MM.1S (cell line): ENCODE data around the gene GPR160.

Source experiments
- DNase-seq: peaks from one replicate; pipeline ENCODE4 v3.0.0-alpha.2; 2015
- H2AFZ ChIP-seq: fragments of 300-600 bp; sonication (generic); 2 replicates; pipeline ENCODE4 v1.6.0; 2016; ENCODE audit warnings: antibody characterized with exemption, low read length
- H3F3A ChIP-seq: fragments of 300-600 bp; sonication (generic); 2 replicates; pipeline ENCODE4 v1.6.1; 2016; ENCODE audit warnings: mild to moderate bottlenecking, antibody characterized with exemption, low read length, moderate library complexity, mixed read lengths; ENCODE audit not compliant: insufficient read depth
- H3K27ac ChIP-seq: fragments of 300-600 bp; sonication (generic); 2 replicates; pipeline ENCODE4 v1.5.1; 2016; ENCODE audit warnings: mild to moderate bottlenecking, low read length
- H3K27me3 ChIP-seq: fragments of 300-600 bp; sonication (generic); replicated peaks from 2 replicates; pipeline ENCODE4 v1.6.0; 2016; ENCODE audit warnings: low read length; ENCODE audit not compliant: insufficient read depth
- H3K36me3 ChIP-seq: fragments of 300-600 bp; sonication (generic); replicated peaks from 2 replicates; pipeline ENCODE4 v1.6.1; 2016; ENCODE audit warnings: mild to moderate bottlenecking, low read length, mixed read lengths; ENCODE audit not compliant: insufficient read depth
- H3K4me1 ChIP-seq: fragments of 300-600 bp; sonication (generic); 2 replicates; pipeline ENCODE4 v1.6.1; 2016; ENCODE audit warnings: low read length, mixed read lengths
- H3K4me2 ChIP-seq: fragments of 300-600 bp; sonication (generic); 2 replicates; pipeline ENCODE4 v1.6.0; 2016; ENCODE audit warnings: low read depth, low read length
- H3K4me3 ChIP-seq: fragments of 300-600 bp; sonication (generic); 2 replicates; pipeline ENCODE4 v1.5.1; 2016; ENCODE audit warnings: low read length, mixed read lengths
- H3K79me2 ChIP-seq: fragments of 300-600 bp; sonication (generic); 2 replicates; pipeline ENCODE4 v1.6.1; 2016; ENCODE audit warnings: mixed run types, low read length, mixed read lengths
- H3K9ac ChIP-seq: fragments of 300-600 bp; sonication (generic); 2 replicates; pipeline ENCODE4 v1.6.1; 2016; ENCODE audit warnings: low read length, mixed read lengths
- H3K9me2 ChIP-seq: fragments of 300-600 bp; sonication (generic); replicated peaks from 2 replicates; pipeline ENCODE4 v1.6.1; 2016; ENCODE audit warnings: mild to moderate bottlenecking, low read length, mixed read lengths; ENCODE audit not compliant: insufficient read depth
- H3K9me3 ChIP-seq: fragments of 300-600 bp; sonication (generic); replicated peaks from 2 replicates; pipeline ENCODE4 v1.6.1; 2016; ENCODE audit warnings: mild to moderate bottlenecking, low read length, mixed read lengths; ENCODE audit not compliant: insufficient read depth
- H4K20me1 ChIP-seq: fragments of 300-600 bp; sonication (generic); 2 replicates; pipeline ENCODE4 v1.6.1; 2016; ENCODE audit warnings: mild to moderate bottlenecking, low read length, moderate library complexity, mixed read lengths; ENCODE audit not compliant: insufficient read depth
- CTCF ChIP-seq: fragments of 300-600 bp; sonication (generic); IDR thresholded peaks from 2 replicates; pipeline ENCODE4 v1.5.1; 2016; ENCODE audit warnings: antibody characterized with exemption, low read length, mixed read lengths
- EZH2 ChIP-seq: fragments of 300-600 bp; sonication (generic); optimal IDR thresholded peaks from 2 replicates; pipeline ENCODE3; 2017; ENCODE audit warnings: low read depth, mild to moderate bottlenecking, antibody characterized with exemption, low read length, mixed read lengths
- EZH2phosphoT487 ChIP-seq: fragments of 300-600 bp; sonication (generic); IDR thresholded peaks from 2 replicates; pipeline ENCODE4 v1.6.1; 2018; ENCODE audit warnings: antibody characterized with exemption, low read length

The GPR160 gene

GRCh38 chr3:170085396-170085795 is 47.6 kb downstream of the GPR160 start:
- DNase-seq: no peak
- Histone ChIP-seq H3F3A (peaks cover 10% of the 10 kb centered on the region; the same call in 1 of the 2 replicates), H3K9me2 (no peaks in the 10 kb centered on the region), H3K4me1 (no peaks in the 10 kb centered on the region), H3K79me2 (peaks cover 8% of the 10 kb centered on the region; the same call in 1 of the 2 replicates), H3K4me2 (no peak overlapping the region), H3K27ac (no peak overlapping the region), H3K9ac (no peak overlapping the region), H3K4me3 (no peak overlapping the region), H3K36me3 (peaks cover 16% of the 10 kb centered on the region), H3K9me3 (no peaks in the 10 kb centered on the region), H4K20me1 (no peaks in the 10 kb centered on the region), H2AFZ (no peak overlapping the region), H3K27me3 (no peaks in the 10 kb centered on the region)
- TF ChIP-seq EZH2: no peak
- no peak for TF ChIP-seq CTCF
- no peak for TF ChIP-seq EZH2phosphoT487

- H3K4me2 ChIP-seq: no peak overlapping the region
- H3K4me1 ChIP-seq: no peaks in the 10 kb centered on the region
- no peak for TF ChIP-seq EZH2
- TF ChIP-seq EZH2phosphoT487: no peak
- no peak for TF ChIP-seq CTCF
- 0 out of 2 replicates have a peak, but pooled peaks cover 3% of the 10 kb centered on the region for H3F3A ChIP-seq
- H3K79me2 ChIP-seq: peaks cover 44% of the 10 kb centered on the region
- H3K27me3 ChIP-seq: no peaks in the 10 kb centered on the region
- no peaks in the 10 kb centered on the region for H3K9me3 ChIP-seq
- no peak overlapping the region for H3K4me3 ChIP-seq
- no peak overlapping the region for H2AFZ ChIP-seq
- H3K36me3 ChIP-seq: peaks cover 21% of the 10 kb centered on the region
- H3K27ac ChIP-seq: no peak overlapping the region
- DNase-seq: no peak
- H4K20me1 ChIP-seq: no peaks in the 10 kb centered on the region
- H3K9me2 ChIP-seq: no peaks in the 10 kb centered on the region
- no peak overlapping the region for H3K9ac ChIP-seq
Measured at GRCh38 chr3:170089862-170090600, 52.2 kb downstream of the GPR160 start.

- TF ChIP-seq CTCF (no peak), EZH2phosphoT487 (no peak), EZH2 (no peak)
- H2AFZ ChIP-seq: no peak overlapping the region
- no peak for DNase-seq
Measured at GRCh38 chr3:170090601-170090981, 52.8 kb downstream of the GPR160 start.

More at GRCh38 chr3:170090601-170090981, 52.8 kb downstream of the GPR160 start:
- H3K9me3 ChIP-seq: no peaks in the 10 kb centered on the region
- H3K4me1 ChIP-seq: no peaks in the 10 kb centered on the region
- peaks cover 49% of the 10 kb centered on the region for H3K79me2 ChIP-seq
- no peak overlapping the region for H3K27ac ChIP-seq
- 0 out of 2 replicates have a peak, but pooled peaks cover 3% of the 10 kb centered on the region for H3F3A ChIP-seq
- H3K9ac ChIP-seq: no peak overlapping the region
- H3K27me3 ChIP-seq: no peaks in the 10 kb centered on the region
- no peak overlapping the region for H3K4me3 ChIP-seq
- no peak overlapping the region for H3K4me2 ChIP-seq
- H4K20me1 ChIP-seq: no peaks in the 10 kb centered on the region
- H3K9me2 ChIP-seq: no peaks in the 10 kb centered on the region
- H3K36me3 ChIP-seq: peaks cover 23% of the 10 kb centered on the region
